Endothelial cell of umbilical vein (primary cell): Measurements from ENCODE around the gene DNAH3.

ENCODE experiments used
- CTCF ChIP-seq, 2 donors: IDR thresholded peaks; 1 replicate in 1 of 2; 2 replicates in 1 of 2; pipeline ENCODE4 v1.5.1; 2011; ENCODE audit warnings: low read length in 2 of 2, mild to moderate bottlenecking in 2 of 2, moderate library complexity in 2 of 2, control low read depth in 1 of 2, inconsistent platforms in 1 of 2, low read depth in 1 of 2; ENCODE audit not compliant: insufficient read depth in 1 of 2; ENCODE audit errors: extremely low read depth in 1 of 2
- EZH2 ChIP-seq: IDR thresholded peaks from 2 replicates; pipeline ENCODE4 v1.6.1; 2012; ENCODE audit warnings: borderline replicate concordance, low read depth, mild to moderate bottlenecking, moderate library complexity, low read length, inconsistent platforms; ENCODE audit not compliant: severe bottlenecking
- JUN ChIP-seq: IDR thresholded peaks from 2 replicates; pipeline ENCODE4 v1.6.1; 2011; ENCODE audit warnings: borderline replicate concordance, low read depth; ENCODE audit not compliant: insufficient read length, insufficient read depth
- MAX ChIP-seq: IDR thresholded peaks from 2 replicates; pipeline ENCODE4 v1.6.1; 2011; ENCODE audit not compliant: insufficient read depth, insufficient read length
- MYC ChIP-seq: IDR thresholded peaks from one replicate; pipeline ENCODE4 v1.6.1; 2011; ENCODE audit warnings: mild to moderate bottlenecking, low read depth, low read length
- POLR2A ChIP-seq: IDR thresholded peaks from 2 replicates; pipeline ENCODE4 v1.6.1; 2012; ENCODE audit warnings: low read depth, mild to moderate bottlenecking, control low read depth, low read length
- POLR2AphosphoS5 ChIP-seq: IDR thresholded peaks from 2 replicates; pipeline ENCODE4 v1.6.1; 2012; ENCODE audit warnings: low read depth, mild to moderate bottlenecking, control low read depth, low read length, moderate library complexity; ENCODE audit not compliant: insufficient read depth

GRCh38 chr16:21001262-21001661 lies 149.4 kb downstream of the DNAH3 start:
- TF ChIP-seq JUN (no peak), MYC (no peak), CTCF (IDR thresholded peaks at IDR 0.05; ENCODE audit: extremely low read depth in 1 of 2, insufficient read depth in 1 of 2, low read depth in 1 of 2, low read length in 2 of 2) (peak; percentile 35 to 53), MAX (no peak), POLR2AphosphoS5 (no peak), POLR2A (no peak), EZH2 (no peak)
